A673 (cell line): Measurements from ENCODE around the gene GDF10.

Experiments
- EZH2 ChIP-seq: fragments of 200-600 bp; sonication (generic); IDR thresholded peaks from 2 replicates; pipeline ENCODE4 v1.6.1; 2017; ENCODE audit warnings: borderline replicate concordance, low read depth, mild to moderate bottlenecking, mixed read lengths, antibody characterized with exemption, low read length; ENCODE audit not compliant: poor library complexity, severe bottlenecking
- TF ChIP-seq, protein P1 (sequence below): fragments of 300-800, 200-600 bp; sonication (generic); conservative IDR thresholded peaks from 2 replicates; pipeline ENCODE4 v1.5.1; 2017; ENCODE audit warnings: low read depth, mild to moderate bottlenecking, antibody characterized with exemption, low read length, moderate library complexity, mixed read lengths

DNA sequence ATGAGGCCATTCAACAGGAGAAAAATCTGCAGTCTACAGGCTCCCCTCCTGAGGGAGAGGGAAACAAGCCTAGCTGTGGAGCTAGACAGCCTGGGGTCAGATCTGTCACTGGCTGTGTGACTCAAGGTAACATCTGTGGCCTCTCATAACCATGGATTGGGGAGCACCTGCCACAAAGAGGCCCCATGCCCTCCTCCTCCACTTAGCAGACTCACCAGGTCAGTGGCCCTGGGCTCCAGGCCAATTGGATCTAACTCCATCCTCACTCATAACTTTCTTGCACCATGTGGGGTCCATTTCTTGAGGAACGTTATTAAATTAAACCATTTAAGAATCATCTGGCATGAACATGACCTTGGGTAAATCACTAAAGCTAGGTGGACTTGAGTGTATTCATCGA is 1.8 kb downstream of the GDF10 start:
- TF ChIP-seq, protein P1, sequence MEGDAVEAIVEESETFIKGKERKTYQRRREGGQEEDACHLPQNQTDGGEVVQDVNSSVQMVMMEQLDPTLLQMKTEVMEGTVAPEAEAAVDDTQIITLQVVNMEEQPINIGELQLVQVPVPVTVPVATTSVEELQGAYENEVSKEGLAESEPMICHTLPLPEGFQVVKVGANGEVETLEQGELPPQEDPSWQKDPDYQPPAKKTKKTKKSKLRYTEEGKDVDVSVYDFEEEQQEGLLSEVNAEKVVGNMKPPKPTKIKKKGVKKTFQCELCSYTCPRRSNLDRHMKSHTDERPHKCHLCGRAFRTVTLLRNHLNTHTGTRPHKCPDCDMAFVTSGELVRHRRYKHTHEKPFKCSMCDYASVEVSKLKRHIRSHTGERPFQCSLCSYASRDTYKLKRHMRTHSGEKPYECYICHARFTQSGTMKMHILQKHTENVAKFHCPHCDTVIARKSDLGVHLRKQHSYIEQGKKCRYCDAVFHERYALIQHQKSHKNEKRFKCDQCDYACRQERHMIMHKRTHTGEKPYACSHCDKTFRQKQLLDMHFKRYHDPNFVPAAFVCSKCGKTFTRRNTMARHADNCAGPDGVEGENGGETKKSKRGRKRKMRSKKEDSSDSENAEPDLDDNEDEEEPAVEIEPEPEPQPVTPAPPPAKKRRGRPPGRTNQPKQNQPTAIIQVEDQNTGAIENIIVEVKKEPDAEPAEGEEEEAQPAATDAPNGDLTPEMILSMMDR = no peak
- no peak for TF ChIP-seq EZH2
